RWPE1 (cell line): ENCODE measurements around the gene MRPL23.
A peak's percentile ranks its signal among the peaks of the same experiment; 100 is the strongest.

ENCODE experiments used
- CTCF ChIA-PET: fragments of 350-600 bp; sonication (Branson Sonifier 250); formaldehyde crosslinking; extraction: SDS; loops from one replicate; lab custom pipeline; 2021; lab: Yijun Ruan, JAX
- POLR2A ChIA-PET: fragments of 400-600 bp; formaldehyde crosslinking; extraction: SDS; loops from one replicate; lab custom pipeline; 2020; ENCODE audit warnings: antibody characterized with exemption; ENCODE audit not compliant: low non-redundant PET; lab: Yijun Ruan, JAX
- DNase-seq: peaks from one replicate; pipeline ENCODE4 v3.0.0; 2012; ENCODE audit warnings: low spot score
- H3K27ac ChIP-seq: fragments of 450-650 bp; 2 replicates; pipeline ENCODE4 v1.5.1; 2017
- CTCF ChIP-seq: fragments of 450-650 bp; conservative IDR thresholded peaks from 2 replicates; pipeline ENCODE4 v1.5.1; 2017; ENCODE audit warnings: low read depth, mild to moderate bottlenecking

Gene MRPL23

GRCh38 chr11:1921574-1922141 is 25.5 kb upstream of the MRPL23 start:
- H3K27ac ChIP-seq: peak overlapping the region; percentile 77
- TF ChIP-seq CTCF: no peak
- POLR2A ChIA-PET: no interaction called here
- CTCF ChIA-PET: interaction anchor here (0.6 to 3.3 kb wide), 6 partner anchors 16 to 269 kb away, joined by 3 to 18 read pairs (median 4); no protein-coding TSS in a partner anchor
- DNase-seq: no peak

- TF ChIP-seq CTCF: no peak
- CTCF ChIA-PET: interaction anchor here (0.9 to 3.3 kb wide), 4 partner anchors 40 to 270 kb away, joined by 3 to 18 read pairs (median 6); no protein-coding TSS in a partner anchor
Measured at GRCh38 chr11:1922481-1923081, 24.6 kb upstream of the MRPL23 start.

GRCh38 chr11:1923201-1923956 is 23.8 kb upstream of the MRPL23 start:
- CTCF ChIA-PET: interaction anchor here (2.2 to 3.3 kb wide), 2 partner anchors 41 to 271 kb away, joined by 10 to 18 read pairs; no protein-coding TSS in a partner anchor
- POLR2A ChIA-PET: interaction anchor here (0.5 kb wide), 1 partner anchor 661 kb away, joined by 3 read pairs; no protein-coding TSS in a partner anchor
- H3K27ac ChIP-seq: peak overlapping the region; percentile 77
- no peak for TF ChIP-seq CTCF
- no peak for DNase-seq

More at GRCh38 chr11:1922481-1923081, 24.6 kb upstream of the MRPL23 start:
- DNase-seq: no peak
- H3K27ac ChIP-seq: peak overlapping the region; percentile 77
- POLR2A ChIA-PET: interaction anchor here (0.5 kb wide), 1 partner anchor 660 kb away, joined by 3 read pairs; no protein-coding TSS in a partner anchor

GRCh38 chr11:1924181-1924580 is 23.0 kb upstream of the MRPL23 start:
- no peak for TF ChIP-seq CTCF
- POLR2A ChIA-PET: no interaction called here
- no peak for DNase-seq
- CTCF ChIA-PET: no interaction called here
- H3K27ac ChIP-seq: peak overlapping the region; percentile 77

- peak overlapping the region; percentile 77 for H3K27ac ChIP-seq
- no peak for DNase-seq
- TF ChIP-seq CTCF: no peak
- POLR2A ChIA-PET: no interaction called here
- CTCF ChIA-PET: no interaction called here
Measured at GRCh38 chr11:1924646-1925372, 22.3 kb upstream of the MRPL23 start.
